Endothelial cell of umbilical vein (primary cell): ENCODE results near the gene UBXN6. TPM values are rescaled to one million over a fixed set of nuclear protein-coding genes. Genes with fewer than 3 reads are reported as not detected.

Experiments
- BruUV-seq: library from RNA; stranded (reverse); fragments of 400-500 nt; replicated peaks from 2 replicates; lab custom pipeline; 2021; lab: Mats Ljungman, UMichigan
- CTCF ChIA-PET: fragments of 300-600, 350-600 bp; sonication (Branson Sonifier 250); formaldehyde crosslinking; loops from one replicate; lab custom pipeline; 2021; ENCODE audit warnings: antibody characterized with exemption, inconsistent platforms; lab: Charles Lee
- POLR2A ChIA-PET: fragments of 300-600, 350-600 bp; sonication (Branson Sonifier 250); formaldehyde crosslinking; loops from one replicate; lab custom pipeline; 2021; ENCODE audit warnings: antibody characterized with exemption, inconsistent platforms; lab: Charles Lee
- DNase-seq: peaks from one replicate; pipeline ENCODE4 v3.0.0-alpha.2; 2011; ENCODE audit warnings: low read depth, low spot score
- FAIRE-seq: peaks from 2 replicates; lab custom pipeline; 2011; peaks lifted over from hg19 to GRCh38; lab: Jason Lieb, UNC
- H2AFZ ChIP-seq: 2 replicates; pipeline ENCODE4 v1.6.0; 2012; ENCODE audit warnings: low read depth, low read length, control low read depth, inconsistent platforms
- H3K27ac ChIP-seq: 2 replicates; pipeline ENCODE4 v1.5.1; 2011; ENCODE audit warnings: low read depth, mild to moderate bottlenecking, control low read depth, low read length, moderate library complexity; ENCODE audit not compliant: insufficient read depth
- H3K27me3 ChIP-seq, 2 experiments: 2 replicates each; pipeline versions ENCODE4 v1.6.0 to v1.6.1; 2011; ENCODE audit warnings: low read length in 2 of 2, mixed read lengths in 1 of 2; ENCODE audit not compliant: control insufficient read depth in 2 of 2, insufficient read depth in 2 of 2
- H3K36me3 ChIP-seq, 2 experiments: 2 replicates in 1 of 2; 3 replicates in 1 of 2; pipeline ENCODE4 v1.5.1; 2011; ENCODE audit warnings: low read length in 2 of 2, mild to moderate bottlenecking in 1 of 2, moderate library complexity in 1 of 2; ENCODE audit not compliant: control insufficient read depth in 2 of 2, insufficient read depth in 2 of 2; ENCODE audit errors: extremely low read depth in 1 of 2
- H3K4me1 ChIP-seq: 3 replicates; pipeline ENCODE4 v1.5.1; 2011; ENCODE audit warnings: mild to moderate bottlenecking, low read length; ENCODE audit not compliant: control insufficient read depth, insufficient read depth; ENCODE audit errors: extremely low read depth
- H3K4me2 ChIP-seq: 2 replicates; pipeline ENCODE4 v1.6.1; 2011; ENCODE audit warnings: low read length, control low read depth, mixed read lengths; ENCODE audit not compliant: insufficient read depth
- H3K4me3 ChIP-seq, 3 experiments: fragments of 200-600 bp in 1 of 3; sonication (generic), shearing (Covaris generic) in 1 of 3; replicated peaks in 1 of 3; 2 replicates each; pipeline ENCODE4 v1.5.1; 2011 to 2016; ENCODE audit warnings: control low read depth in 3 of 3, low read length in 3 of 3, mild to moderate bottlenecking in 2 of 3, inconsistent platforms in 1 of 3, low read depth in 1 of 3, moderate library complexity in 1 of 3; ENCODE audit not compliant: insufficient read depth in 1 of 3
- H3K79me2 ChIP-seq: 2 replicates; pipeline ENCODE4 v1.6.0; 2012; ENCODE audit warnings: low read length, inconsistent platforms; ENCODE audit not compliant: control insufficient read depth, insufficient read depth
- H3K9ac ChIP-seq: replicated peaks from 2 replicates; pipeline ENCODE3; 2011; ENCODE audit warnings: low read length, control low read depth; ENCODE audit not compliant: insufficient read depth; ENCODE audit errors: extremely low read depth
- H3K9me1 ChIP-seq: replicated peaks from 3 replicates; pipeline ENCODE4 v1.6.0; 2011; ENCODE audit warnings: mild to moderate bottlenecking, low read length; ENCODE audit not compliant: control insufficient read depth, insufficient read depth; ENCODE audit errors: extremely low read depth
- H3K9me3 ChIP-seq: replicated peaks from 2 replicates; pipeline ENCODE4 v1.5.1; 2012; ENCODE audit warnings: low read length, inconsistent platforms; ENCODE audit not compliant: control insufficient read depth, insufficient read depth
- H4K20me1 ChIP-seq: replicated peaks from 2 replicates; pipeline ENCODE3; 2011; ENCODE audit warnings: mild to moderate bottlenecking, low read length; ENCODE audit not compliant: control insufficient read depth, insufficient read depth; ENCODE audit errors: extremely low read depth
- CTCF ChIP-seq, 2 donors: IDR thresholded peaks; 1 replicate in 1 of 2; 2 replicates in 1 of 2; pipeline ENCODE4 v1.5.1; 2011; ENCODE audit warnings: low read length in 2 of 2, mild to moderate bottlenecking in 2 of 2, moderate library complexity in 2 of 2, control low read depth in 1 of 2, inconsistent platforms in 1 of 2, low read depth in 1 of 2; ENCODE audit not compliant: insufficient read depth in 1 of 2; ENCODE audit errors: extremely low read depth in 1 of 2
- EZH2 ChIP-seq: IDR thresholded peaks from 2 replicates; pipeline ENCODE4 v1.6.1; 2012; ENCODE audit warnings: borderline replicate concordance, low read depth, mild to moderate bottlenecking, moderate library complexity, low read length, inconsistent platforms; ENCODE audit not compliant: severe bottlenecking
- FOS ChIP-seq: IDR thresholded peaks from 2 replicates; pipeline ENCODE4 v1.6.1; 2011; ENCODE audit warnings: mild to moderate bottlenecking, low read length, moderate library complexity, borderline replicate concordance; ENCODE audit not compliant: insufficient read depth
- GATA2 ChIP-seq: IDR thresholded peaks from 2 replicates; pipeline ENCODE4 v1.7.0; 2011; ENCODE audit warnings: low read depth, mild to moderate bottlenecking, moderate library complexity, mixed read lengths, low read length; ENCODE audit not compliant: insufficient read length, insufficient read depth
- JUN ChIP-seq: IDR thresholded peaks from 2 replicates; pipeline ENCODE4 v1.6.1; 2011; ENCODE audit warnings: borderline replicate concordance, low read depth; ENCODE audit not compliant: insufficient read length, insufficient read depth
- MYC ChIP-seq: IDR thresholded peaks from one replicate; pipeline ENCODE4 v1.6.1; 2011; ENCODE audit warnings: mild to moderate bottlenecking, low read depth, low read length
- POLR2A ChIP-seq: IDR thresholded peaks from 2 replicates; pipeline ENCODE4 v1.6.1; 2012; ENCODE audit warnings: low read depth, mild to moderate bottlenecking, control low read depth, low read length
- POLR2AphosphoS5 ChIP-seq: IDR thresholded peaks from 2 replicates; pipeline ENCODE4 v1.6.1; 2012; ENCODE audit warnings: low read depth, mild to moderate bottlenecking, control low read depth, low read length, moderate library complexity; ENCODE audit not compliant: insufficient read depth
- dilution Hi-C: fragments of 300-500 bp; cut with MboI; formaldehyde crosslinking; loops from one replicate; pipeline ENCODE4 v1.15.0; 2019; ENCODE audit warnings: low sequenced_read_pairs; ENCODE audit not compliant: extremely low pct_ligation_motif_present
- intact Hi-C: fragments of 100-400 bp; cut with micrococcal nuclease; formaldehyde crosslinking; loops from one replicate; pipeline ENCODE4 v1.10.0; 2022
- polyA plus RNA-seq, 4 experiments: library from polyadenylated mRNA; depleted of rRNA in 3 of 4; stranded (reverse) in 3 of 4; unstranded in 1 of 4; fragments of >200 nt; gene quantifications; 2 replicates each; pipeline versions ENCODE4 v1.2.1 to v1.2.3, GENCODE V29; 2011 to 2012; ENCODE audit warnings: missing spikeins in 1 of 4
- total RNA-seq: library from RNA; stranded (reverse); gene quantifications from 2 replicates; pipeline ENCODE4 v1.2.3, GENCODE V29; 2021
- TF ChIP-seq, protein P1 (sequence below): IDR thresholded peaks from 2 replicates; pipeline ENCODE4 v1.6.1; 2011; ENCODE audit not compliant: insufficient read depth, insufficient read length

UBXN6 gene
- total and polyA plus RNA-seq, 2 donors (not counting 3 experiments of a cell fraction or from before 2014, with no cell fraction given): 78.5 to 93.7 TPM

DNA sequence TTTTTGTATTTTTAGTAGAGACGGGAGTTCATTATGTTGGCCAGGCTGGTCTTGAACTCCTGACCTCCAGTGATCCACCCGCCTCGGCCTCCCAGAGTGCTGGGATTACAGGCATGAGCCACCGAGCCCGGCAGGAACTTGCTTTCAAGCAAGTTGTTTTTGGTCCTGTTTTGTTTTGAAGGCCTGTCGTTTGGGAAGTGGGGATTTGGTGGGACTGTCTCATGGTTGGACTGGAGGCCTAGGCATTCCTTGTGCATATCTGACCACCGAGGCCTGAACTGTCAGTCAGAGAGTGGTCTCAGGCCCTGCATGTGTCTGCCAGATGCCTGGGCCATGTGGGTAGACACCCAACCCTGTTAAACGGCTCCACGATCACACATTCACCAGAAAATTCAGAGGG, 26.3 kb downstream of the UBXN6 start:
- Histone ChIP-seq H3K4me1 (no peaks in the 10 kb centered on the region), H3K9ac (no peak overlapping the region), H3K4me2 (no peak overlapping the region), H3K27ac (no peak overlapping the region), H2AFZ (no peak overlapping the region), H3K4me3 (no peak overlapping the region), H3K36me3 (peaks cover 5 to 16% of the 10 kb centered on the region in 2 experiments), H3K79me2 (no peaks in the 10 kb centered on the region), H3K9me1 (no peaks in the 10 kb centered on the region), H3K9me3 (no peaks in the 10 kb centered on the region), H3K27me3 (no peaks in the 10 kb centered on the region), H4K20me1 (no peaks in the 10 kb centered on the region)
- no peak for TF ChIP-seq GATA2
- TF ChIP-seq CTCF (IDR thresholded peaks at IDR 0.05; ENCODE audit: extremely low read depth in 1 of 2, insufficient read depth in 1 of 2, low read depth in 1 of 2, low read length in 2 of 2): no peak
- TF ChIP-seq, protein P1, sequence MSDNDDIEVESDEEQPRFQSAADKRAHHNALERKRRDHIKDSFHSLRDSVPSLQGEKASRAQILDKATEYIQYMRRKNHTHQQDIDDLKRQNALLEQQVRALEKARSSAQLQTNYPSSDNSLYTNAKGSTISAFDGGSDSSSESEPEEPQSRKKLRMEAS: no peak
- no peak for TF ChIP-seq EZH2
- TF ChIP-seq FOS: no peak
- no peak for TF ChIP-seq JUN
- no peak for TF ChIP-seq POLR2A
- TF ChIP-seq POLR2AphosphoS5: no peak
- TF ChIP-seq MYC: no peak
- POLR2A ChIA-PET: no interaction called here
- CTCF ChIA-PET: no interaction called here
- FAIRE-seq (no peak), DNase-seq (no peak)
- intact Hi-C loops: no loop called here
- no TSS peak for BruUV-seq
- dilution Hi-C loops: no loop called here
